HepG2 (cell line): Measurements from ENCODE around the gene PDZRN4. TPM values are rescaled to one million over a fixed set of nuclear protein-coding genes. Genes with fewer than 3 reads are reported as not detected.

Source experiments
- ATAC-seq: fragments of 200-7000 bp; cut with Tn5 transposase; 3 replicates; pipeline ENCODE4 v1.9.1; 2020; ENCODE audit warnings: mild to moderate bottlenecking, moderate library complexity
- BruUV-seq: library from RNA; stranded (reverse); fragments of 400-500 nt; replicated peaks from 2 replicates; lab custom pipeline; 2021; lab: Mats Ljungman, UMichigan
- CTCF ChIA-PET: fragments of 300-600 bp; formaldehyde crosslinking; extraction: SDS; loops from one replicate; lab custom pipeline; 2021; ENCODE audit warnings: low total read pairs, inconsistent platforms, low intra/inter-chr PET ratio; lab: Yijun Ruan, JAX
- POLR2A ChIA-PET: fragments of 350-600 bp; sonication (Branson Sonifier 250); formaldehyde crosslinking; loops from one replicate; lab custom pipeline; 2020; ENCODE audit warnings: antibody characterized with exemption, inconsistent platforms; lab: Yijun Ruan, JAX
- DNase-seq: peaks from one replicate; pipeline ENCODE4 v3.0.0-alpha.2; 2015; ENCODE audit warnings: low spot score
- FAIRE-seq: peaks from 3 replicates; lab custom pipeline; 2011; peaks lifted over from hg19 to GRCh38; lab: Jason Lieb, UNC
- H2AFZ ChIP-seq: one replicate; pipeline ENCODE4 v1.6.1; 2011; ENCODE audit warnings: low read length, inconsistent platforms
- H3K27ac ChIP-seq: fragments of 300-600 bp; 3 replicates; pipeline ENCODE4 v1.8.0; 2011; ENCODE audit warnings: mixed run types, mild to moderate bottlenecking, mixed read lengths, low read length, inconsistent platforms; ENCODE audit not compliant: insufficient read depth; ENCODE audit errors: extremely low read length
- H3K27me3 ChIP-seq, 2 experiments: fragments of 200-600 bp in 1 of 2; 2 replicates in 1 of 2; 3 replicates in 1 of 2; pipeline versions ENCODE4 v1.6.0 to v1.8.0; 2011; ENCODE audit warnings: low read length in 2 of 2, mild to moderate bottlenecking in 2 of 2, moderate library complexity in 2 of 2, inconsistent platforms in 1 of 2; ENCODE audit not compliant: insufficient read depth in 2 of 2, control insufficient read depth in 1 of 2
- H3K36me3 ChIP-seq, 2 experiments: fragments of 200-600 bp in 1 of 2; replicated peaks in 1 of 2; 2 replicates in 1 of 2; 3 replicates in 1 of 2; pipeline versions ENCODE4 v1.5.1 to v1.8.0; 2011; ENCODE audit warnings: low read length in 2 of 2, inconsistent platforms in 1 of 2; ENCODE audit not compliant: insufficient read depth in 2 of 2, control insufficient read depth in 1 of 2
- H3K4me1 ChIP-seq: 2 replicates; pipeline ENCODE4 v1.5.1; 2012; ENCODE audit warnings: low read length, inconsistent platforms; ENCODE audit not compliant: insufficient read depth
- H3K4me2 ChIP-seq: 2 replicates; pipeline ENCODE4 v1.6.0; 2011; ENCODE audit warnings: low read depth, low read length, inconsistent platforms
- H3K4me3 ChIP-seq, 3 experiments: fragments of 200-600 bp in 1 of 3; sonication (generic), shearing (Covaris generic) in 1 of 3; replicated peaks in 1 of 3; 2 replicates each; pipeline ENCODE4 v1.5.1; 2011 to 2016; ENCODE audit warnings: low read length in 3 of 3, inconsistent platforms in 2 of 3, low read depth in 2 of 3, mild to moderate bottlenecking in 2 of 3, control low read depth in 1 of 3, mixed read lengths in 1 of 3; ENCODE audit not compliant: insufficient read depth in 1 of 3
- H3K79me2 ChIP-seq: one replicate; pipeline ENCODE4 v1.6.1; 2011; ENCODE audit warnings: low read length, inconsistent platforms; ENCODE audit not compliant: insufficient read depth
- H3K9ac ChIP-seq: 2 replicates; pipeline ENCODE4 v1.6.0; 2011; ENCODE audit warnings: mild to moderate bottlenecking, low read depth, low read length, inconsistent platforms; ENCODE audit not compliant: insufficient read depth
- H3K9me3 ChIP-seq: 2 replicates; pipeline ENCODE4 v1.5.1; 2012; ENCODE audit warnings: mild to moderate bottlenecking, low read length
- H4K20me1 ChIP-seq: 2 replicates; pipeline ENCODE4 v1.6.0; 2011; ENCODE audit warnings: inconsistent platforms, mild to moderate bottlenecking, low read length, moderate library complexity; ENCODE audit not compliant: insufficient read depth
- HBP1 ChIP-seq: IDR thresholded peaks from 2 replicates; pipeline ENCODE4 v1.6.1; 2016; ENCODE audit warnings: low read depth, control low read depth
- HOMEZ ChIP-seq: IDR thresholded peaks from 2 replicates; pipeline ENCODE4 v1.6.1; 2016; ENCODE audit warnings: low read depth
- HOXD1 ChIP-seq: sonication (generic); formaldehyde crosslinking; IDR thresholded peaks from 2 replicates; pipeline ENCODE4 v1.5.0; 2020; ENCODE audit warnings: missing genetic modification reagents
- KMT2B ChIP-seq: IDR thresholded peaks from 2 replicates; pipeline ENCODE4 v1.6.1; 2016; ENCODE audit warnings: missing genetic modification reagents, missing compliant biosample characterization
- MEIS2 ChIP-seq: sonication (generic); formaldehyde crosslinking; IDR thresholded peaks from 2 replicates; pipeline ENCODE4 v1.9.0; 2021; ENCODE audit warnings: mild to moderate bottlenecking, missing genetic modification reagents
- SATB2 ChIP-seq: sonication (generic); formaldehyde crosslinking; IDR thresholded peaks from 2 replicates; pipeline ENCODE4 v1.5.0; 2020; ENCODE audit warnings: missing genetic modification reagents
- STAG1 ChIP-seq: sonication (generic); formaldehyde crosslinking; IDR thresholded peaks from 2 replicates; pipeline ENCODE4 v1.4.0; 2020; ENCODE audit warnings: missing genetic modification reagents
- TMF1 ChIP-seq: sonication (generic); formaldehyde crosslinking; IDR thresholded peaks from 2 replicates; pipeline ENCODE4 v1.8.1; 2022; ENCODE audit warnings: low read depth, missing genetic modification reagents
- TRIM24 ChIP-seq: sonication (generic); formaldehyde crosslinking; IDR thresholded peaks from 2 replicates; pipeline ENCODE4 v1.8.0; 2022; ENCODE audit warnings: mild to moderate bottlenecking, missing genetic modification reagents
- ZBTB14 ChIP-seq: sonication (generic); formaldehyde crosslinking; IDR thresholded peaks from 2 replicates; pipeline ENCODE4 v1.4.0; 2020; ENCODE audit warnings: missing genetic modification reagents
- ZNF552 ChIP-seq: sonication (generic); formaldehyde crosslinking; IDR thresholded peaks from 2 replicates; pipeline ENCODE4 v1.9.0; 2022; ENCODE audit warnings: missing genetic modification reagents, mild to moderate bottlenecking, borderline replicate concordance
- WGBS: methylation state at CpG from one replicate; pipeline ENCODE4 v1.1.6; 2017; ENCODE audit warnings: low lambda C conversion rate; 5-methylcytosine and 5-hydroxymethylcytosine counted together
- in situ Hi-C: cut with HindIII; loops from 2 replicates; pipeline ENCODE4 v1.10.0; 2017; ENCODE audit warnings: low pct_unique_long_range_greater_than_20kb; ENCODE audit not compliant: extremely low pct_ligation_motif_present
- intact Hi-C: fragments of 100-400 bp; cut with micrococcal nuclease; formaldehyde crosslinking; loops from one replicate; pipeline ENCODE4 v1.10.0; 2022; ENCODE audit not compliant: unreplicated experiment
- polyA plus RNA-seq, 8 experiments: library from polyadenylated mRNA; depleted of rRNA in 3 of 8; stranded (reverse) in 7 of 8; unstranded in 1 of 8; fragments of >200 nt; fragmentation: Illumina TruSeq in 4 of 8; extraction: Trizol in 4 of 8; gene quantifications; 2 replicates each; pipeline versions ENCODE4 v1.2.1 to v1.2.3, GENCODE V29; 2011 to 2016; ENCODE audit warnings: low read depth in 4 of 8, missing spikeins in 1 of 8, mixed read lengths in 1 of 8; ENCODE audit not compliant: insufficient read depth in 1 of 8
- total RNA-seq, 5 experiments: library from RNA; depleted of rRNA; stranded (reverse); fragments of >200 nt; fragmentation: Illumina TruSeq; extraction: Trizol; gene quantifications; 2 replicates each; pipeline ENCODE4 v1.2.3, GENCODE V29; 2016; ENCODE audit warnings: low read depth in 1 of 5
- TF ChIP-seq, protein P1 (sequence below): sonication (generic); formaldehyde crosslinking; IDR thresholded peaks from 2 replicates; pipeline ENCODE4 v1.8.1; 2023; ENCODE audit warnings: mild to moderate bottlenecking, missing genetic modification reagents
- TF ChIP-seq, protein P2 (sequence below): sonication (generic); formaldehyde crosslinking; conservative IDR thresholded peaks from 2 replicates; pipeline ENCODE4 v1.8.0; 2022; ENCODE audit warnings: missing genetic modification reagents

Gene PDZRN4
- total and polyA plus RNA-seq, 2 of the 13 experiments (the other 11 are each of a cell fraction or from before 2014, with no cell fraction given) = not detected

- TF ChIP-seq, protein P1, sequence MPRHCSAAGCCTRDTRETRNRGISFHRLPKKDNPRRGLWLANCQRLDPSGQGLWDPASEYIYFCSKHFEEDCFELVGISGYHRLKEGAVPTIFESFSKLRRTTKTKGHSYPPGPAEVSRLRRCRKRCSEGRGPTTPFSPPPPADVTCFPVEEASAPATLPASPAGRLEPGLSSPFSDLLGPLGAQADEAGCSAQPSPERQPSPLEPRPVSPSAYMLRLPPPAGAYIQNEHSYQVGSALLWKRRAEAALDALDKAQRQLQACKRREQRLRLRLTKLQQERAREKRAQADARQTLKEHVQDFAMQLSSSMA (CRISPR knock-in tag) = no peak
- TF ChIP-seq, protein P2, sequence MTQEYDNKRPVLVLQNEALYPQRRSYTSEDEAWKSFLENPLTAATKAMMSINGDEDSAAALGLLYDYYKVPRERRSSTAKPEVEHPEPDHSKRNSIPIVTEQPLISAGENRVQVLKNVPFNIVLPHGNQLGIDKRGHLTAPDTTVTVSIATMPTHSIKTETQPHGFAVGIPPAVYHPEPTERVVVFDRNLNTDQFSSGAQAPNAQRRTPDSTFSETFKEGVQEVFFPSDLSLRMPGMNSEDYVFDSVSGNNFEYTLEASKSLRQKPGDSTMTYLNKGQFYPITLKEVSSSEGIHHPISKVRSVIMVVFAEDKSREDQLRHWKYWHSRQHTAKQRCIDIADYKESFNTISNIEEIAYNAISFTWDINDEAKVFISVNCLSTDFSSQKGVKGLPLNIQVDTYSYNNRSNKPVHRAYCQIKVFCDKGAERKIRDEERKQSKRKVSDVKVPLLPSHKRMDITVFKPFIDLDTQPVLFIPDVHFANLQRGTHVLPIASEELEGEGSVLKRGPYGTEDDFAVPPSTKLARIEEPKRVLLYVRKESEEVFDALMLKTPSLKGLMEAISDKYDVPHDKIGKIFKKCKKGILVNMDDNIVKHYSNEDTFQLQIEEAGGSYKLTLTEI (CRISPR knock-in tag) = no peak
- in situ Hi-C loops = no loop called here
- DNase-seq (no peak), FAIRE-seq (no peak), ATAC-seq (no peak)
- ChIA-PET CTCF (no interaction called here), POLR2A (no interaction called here)
- Histone ChIP-seq H3K9me3 (no peaks in the 10 kb centered on the region), H3K4me1 (no peaks in the 10 kb centered on the region), H4K20me1 (no peaks in the 10 kb centered on the region), H3K9ac (no peak overlapping the region), H2AFZ (no peak overlapping the region), H3K27me3 (no peaks in the 10 kb centered on the region; a peak in 1 of 5 replicates), H3K4me3 (no peak overlapping the region), H3K4me2 (no peak overlapping the region), H3K79me2 (no peaks in the 10 kb centered on the region), H3K36me3 (no peaks in the 10 kb centered on the region), H3K27ac (no peak overlapping the region)
- intact Hi-C loops = no loop called here
- 3% methylated on average over 2 of the region's 2 CpGs for WGBS
- no TSS peak for BruUV-seq
These were observed 378.6 kb downstream of the PDZRN4 start for GRCh38 chr12:41566703-41567102.

GRCh38 chr12:41573445-41573844, 385.3 kb downstream of the PDZRN4 start:
- no peak overlapping the region for H3K4me2 ChIP-seq
- ChIA-PET CTCF (no interaction called here), POLR2A (no interaction called here)
- H3K79me2 ChIP-seq = no peaks in the 10 kb centered on the region
- H3K36me3 ChIP-seq = no peaks in the 10 kb centered on the region
- in situ Hi-C loops (no loop called here), intact Hi-C loops (no loop called here)
- 56% methylated on average over 17 of the region's 17 CpGs for WGBS
- H3K27me3 ChIP-seq = no peaks in the 10 kb centered on the region; a peak in 1 of 5 replicates
- H3K27ac ChIP-seq = no peak overlapping the region
- H3K9ac ChIP-seq = no peak overlapping the region
- no peak for DNase-seq
- BruUV-seq = no TSS peak
- no peaks in the 10 kb centered on the region for H3K9me3 ChIP-seq
- H4K20me1 ChIP-seq = no peaks in the 10 kb centered on the region
- no peak overlapping the region for H3K4me3 ChIP-seq
- no peak for ATAC-seq
- H2AFZ ChIP-seq = no peak overlapping the region
- no peaks in the 10 kb centered on the region for H3K4me1 ChIP-seq
- FAIRE-seq = no peak
- no peak for TF ChIP-seq MEIS2 (CRISPR knock-in tag)
- TF ChIP-seq HBP1 (CRISPR knock-in tag) = no peak
- no peak for TF ChIP-seq SATB2 (CRISPR knock-in tag)
- TF ChIP-seq TRIM24 (CRISPR knock-in tag) = no peak
- no peak for TF ChIP-seq KMT2B (CRISPR knock-in tag)
- no peak for TF ChIP-seq HOXD1 (CRISPR knock-in tag)
- TF ChIP-seq ZNF552 (CRISPR knock-in tag) = no peak
- TF ChIP-seq STAG1 (CRISPR knock-in tag) = no peak
- no peak for TF ChIP-seq ZBTB14 (CRISPR knock-in tag)
- TF ChIP-seq TMF1 (CRISPR knock-in tag) = no peak
- no peak for TF ChIP-seq HOMEZ (CRISPR knock-in tag)
